Measurements from ENCODE around the gene MGAT4C.

DNA sequence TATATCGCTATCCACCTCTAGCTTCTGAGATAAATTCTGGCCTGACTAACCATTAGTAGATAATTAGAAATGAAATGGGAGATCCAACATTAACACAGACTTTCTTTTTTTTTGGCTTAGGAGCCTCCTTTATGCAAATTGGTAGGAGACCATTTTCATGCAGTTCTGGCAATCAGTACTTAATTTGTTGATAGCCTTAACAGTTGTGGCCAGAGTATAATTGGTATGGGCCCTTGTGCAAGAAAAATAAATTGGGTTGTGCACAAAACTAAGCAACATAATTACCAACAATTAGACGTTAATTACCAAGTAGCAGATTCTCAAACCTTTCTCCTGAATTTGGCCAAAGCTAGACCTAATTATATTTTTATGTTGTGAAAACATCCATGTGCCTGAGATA is 111.0 kb downstream of the MGAT4C start:
- TF ChIP-seq, protein P1, sequence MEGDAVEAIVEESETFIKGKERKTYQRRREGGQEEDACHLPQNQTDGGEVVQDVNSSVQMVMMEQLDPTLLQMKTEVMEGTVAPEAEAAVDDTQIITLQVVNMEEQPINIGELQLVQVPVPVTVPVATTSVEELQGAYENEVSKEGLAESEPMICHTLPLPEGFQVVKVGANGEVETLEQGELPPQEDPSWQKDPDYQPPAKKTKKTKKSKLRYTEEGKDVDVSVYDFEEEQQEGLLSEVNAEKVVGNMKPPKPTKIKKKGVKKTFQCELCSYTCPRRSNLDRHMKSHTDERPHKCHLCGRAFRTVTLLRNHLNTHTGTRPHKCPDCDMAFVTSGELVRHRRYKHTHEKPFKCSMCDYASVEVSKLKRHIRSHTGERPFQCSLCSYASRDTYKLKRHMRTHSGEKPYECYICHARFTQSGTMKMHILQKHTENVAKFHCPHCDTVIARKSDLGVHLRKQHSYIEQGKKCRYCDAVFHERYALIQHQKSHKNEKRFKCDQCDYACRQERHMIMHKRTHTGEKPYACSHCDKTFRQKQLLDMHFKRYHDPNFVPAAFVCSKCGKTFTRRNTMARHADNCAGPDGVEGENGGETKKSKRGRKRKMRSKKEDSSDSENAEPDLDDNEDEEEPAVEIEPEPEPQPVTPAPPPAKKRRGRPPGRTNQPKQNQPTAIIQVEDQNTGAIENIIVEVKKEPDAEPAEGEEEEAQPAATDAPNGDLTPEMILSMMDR (IDR thresholded peaks at IDR 0.05), result no peak
- no peak for TF ChIP-seq POLR2A (IDR thresholded peaks at IDR 0.05)
